H1 (cell line): ENCODE results near the gene ENTPD1. TPM values are rescaled to one million over a fixed set of nuclear protein-coding genes. Genes with fewer than 3 reads are reported as not detected.

Experiments used
- CTCF ChIA-PET: fragments of 300-600 bp; sonication (Branson Sonifier 250); formaldehyde crosslinking; loops from one replicate; lab custom pipeline; 2021; ENCODE audit not compliant: partially characterized antibody; lab: Charles Lee
- POLR2A ChIA-PET: fragments of 300-600 bp; sonication (Branson Sonifier 250); formaldehyde crosslinking; loops from one replicate; lab custom pipeline; 2021; ENCODE audit warnings: inconsistent platforms; ENCODE audit not compliant: partially characterized antibody; lab: Charles Lee
- DNase-seq, 2 experiments: peaks; one replicate each; pipeline versions ENCODE4 v3.0.0 to v3.0.0-alpha.2; 2010 to 2022; ENCODE audit warnings: low spot score in 2 of 2, low read depth in 1 of 2, mixed read lengths in 1 of 2
- FAIRE-seq: peaks from 2 replicates; lab custom pipeline; 2011; peaks lifted over from hg19 to GRCh38; lab: Jason Lieb, UNC
- H2AFZ ChIP-seq: 2 replicates; pipeline ENCODE4 v1.8.1; 2012; ENCODE audit warnings: low read length, inconsistent platforms
- H2AK5ac ChIP-seq: 2 replicates; pipeline ENCODE4 v1.6.1; 2013; ENCODE audit warnings: low read depth, low read length
- H2BK120ac ChIP-seq: replicated peaks from 2 replicates; pipeline ENCODE3; 2013; ENCODE audit warnings: low read depth, low read length, inconsistent platforms
- H2BK12ac ChIP-seq: 2 replicates; pipeline ENCODE4 v1.6.1; 2013; ENCODE audit warnings: low read depth, low read length
- H2BK15ac ChIP-seq: 2 replicates; pipeline ENCODE4 v1.6.1; 2013; ENCODE audit warnings: low read length
- H2BK20ac ChIP-seq: 2 replicates; pipeline ENCODE4 v1.6.1; 2013; ENCODE audit warnings: low read length
- H2BK5ac ChIP-seq: 2 replicates; pipeline ENCODE4 v1.6.1; 2013; ENCODE audit warnings: low read depth, low read length
- H3K14ac ChIP-seq: 2 replicates; pipeline ENCODE4 v1.6.1; 2013; ENCODE audit warnings: inconsistent platforms; ENCODE audit not compliant: insufficient read length
- H3K18ac ChIP-seq: 2 replicates; pipeline ENCODE4 v1.6.1; 2013; ENCODE audit warnings: low read length; ENCODE audit errors: extremely low read depth
- H3K23ac ChIP-seq: 2 replicates; pipeline ENCODE4 v1.6.1; 2013; ENCODE audit warnings: inconsistent platforms; ENCODE audit not compliant: insufficient read length
- H3K23me2 ChIP-seq: 2 replicates; pipeline ENCODE4 v1.6.1; 2013; ENCODE audit warnings: low read depth, low read length
- H3K27ac ChIP-seq: 2 replicates; pipeline ENCODE4 v1.6.1; 2011; ENCODE audit warnings: low read depth, low read length, inconsistent platforms
- H3K27me3 ChIP-seq, 4 experiments: replicated peaks in 1 of 4; 1 replicate in 1 of 4; 2 replicates in 3 of 4; pipeline versions ENCODE4 v1.6.1 to v1.8.1; 2011 to 2013; ENCODE audit warnings: low read length in 3 of 4, mild to moderate bottlenecking in 3 of 4, inconsistent platforms in 2 of 4, mixed read lengths in 2 of 4, moderate library complexity in 1 of 4; ENCODE audit not compliant: control insufficient read depth in 3 of 4, insufficient read depth in 3 of 4; ENCODE audit errors: extremely low read depth in 1 of 4
- H3K36me3 ChIP-seq, 4 experiments: 2 replicates each; pipeline versions ENCODE4 v1.6.1 to v1.8.1; 2011 to 2013; ENCODE audit warnings: mild to moderate bottlenecking in 4 of 4, low read length in 3 of 4, moderate library complexity in 2 of 4, control low read depth in 1 of 4, inconsistent platforms in 1 of 4; ENCODE audit not compliant: insufficient read depth in 4 of 4, control insufficient read depth in 2 of 4
- H3K4ac ChIP-seq: replicated peaks from 2 replicates; pipeline ENCODE3; 2013; ENCODE audit warnings: low read length, low read depth, mixed read lengths, inconsistent platforms; ENCODE audit not compliant: insufficient read length
- H3K4me1 ChIP-seq, 4 experiments: replicated peaks in 1 of 4; 1 replicate in 1 of 4; 2 replicates in 3 of 4; pipeline versions ENCODE4 v1.6.1 to v1.8.1; 2011 to 2013; ENCODE audit warnings: low read length in 3 of 4, inconsistent platforms in 2 of 4, mixed read lengths in 1 of 4; ENCODE audit not compliant: insufficient read depth in 4 of 4, control insufficient read depth in 3 of 4
- H3K4me2 ChIP-seq, 2 experiments: 2 replicates each; pipeline versions ENCODE4 v1.6.1 to v1.8.1; 2011 to 2013; ENCODE audit warnings: low read depth in 2 of 2, low read length in 2 of 2, control low read depth in 1 of 2, inconsistent platforms in 1 of 2, mild to moderate bottlenecking in 1 of 2; ENCODE audit not compliant: insufficient read depth in 1 of 2
- H3K4me3 ChIP-seq, 4 experiments: fragments of 200-600, 300-600 bp in 1 of 4; sonication (generic), shearing (Covaris generic), sonication (Bioruptor Twin) in 1 of 4; 2 replicates each; pipeline versions ENCODE4 v1.5.1 to v1.8.1; 2011 to 2016; ENCODE audit warnings: low read length in 4 of 4, low read depth in 3 of 4, control low read depth in 2 of 4, inconsistent platforms in 2 of 4, mild to moderate bottlenecking in 2 of 4, mixed read lengths in 1 of 4, moderate library complexity in 1 of 4; ENCODE audit not compliant: insufficient read depth in 2 of 4; ENCODE audit errors: extremely low read depth in 1 of 4
- H3K56ac ChIP-seq: replicated peaks from 2 replicates; pipeline ENCODE3; 2013; ENCODE audit warnings: low read depth, mild to moderate bottlenecking, mixed read lengths, low read length, inconsistent platforms; ENCODE audit not compliant: insufficient read length
- H3K79me1 ChIP-seq: 2 replicates; pipeline ENCODE4 v1.6.1; 2013; ENCODE audit warnings: low read depth, low read length, control low read depth
- H3K79me2 ChIP-seq, 2 experiments: 2 replicates each; pipeline versions ENCODE4 v1.6.1 to v1.8.1; 2012 to 2013; ENCODE audit warnings: low read length in 2 of 2, mild to moderate bottlenecking in 2 of 2, inconsistent platforms in 1 of 2; ENCODE audit not compliant: insufficient read depth in 2 of 2, control insufficient read depth in 1 of 2
- H3K9ac ChIP-seq, 4 experiments: replicated peaks in 1 of 4; 1 replicate in 1 of 4; 2 replicates in 3 of 4; pipeline versions ENCODE4 v1.6.1 to v1.8.1; 2011 to 2013; ENCODE audit warnings: low read depth in 3 of 4, low read length in 3 of 4, control low read depth in 2 of 4, mild to moderate bottlenecking in 2 of 4, moderate library complexity in 2 of 4, inconsistent platforms in 1 of 4; ENCODE audit errors: extremely low read depth in 1 of 4
- H3K9me3 ChIP-seq, 2 experiments: 2 replicates each; pipeline versions ENCODE4 v1.6.1 to v1.8.1; 2012 to 2013; ENCODE audit warnings: mild to moderate bottlenecking in 2 of 2, moderate library complexity in 2 of 2, control low read depth in 1 of 2, inconsistent platforms in 1 of 2, low read depth in 1 of 2, low read length in 1 of 2, mixed read lengths in 1 of 2; ENCODE audit not compliant: insufficient read depth in 2 of 2
- H4K20me1 ChIP-seq, 2 experiments: replicated peaks in 1 of 2; 2 replicates each; pipeline versions ENCODE3 to v1.8.1; 2011 to 2013; ENCODE audit warnings: inconsistent platforms in 2 of 2, low read length in 2 of 2, mild to moderate bottlenecking in 1 of 2; ENCODE audit not compliant: insufficient read depth in 2 of 2, control insufficient read depth in 1 of 2
- H4K5ac ChIP-seq: 2 replicates; pipeline ENCODE4 v1.6.1; 2013; ENCODE audit warnings: low read length, low read depth, mixed read lengths, inconsistent platforms; ENCODE audit not compliant: insufficient read length
- H4K8ac ChIP-seq: 2 replicates; pipeline ENCODE4 v1.8.0; 2013; ENCODE audit warnings: mild to moderate bottlenecking, moderate library complexity, low read length, inconsistent platforms; ENCODE audit not compliant: insufficient read depth; ENCODE audit errors: extremely low read depth
- H4K91ac ChIP-seq: replicated peaks from 2 replicates; pipeline ENCODE3; 2013; ENCODE audit warnings: low read length, mixed read lengths, inconsistent platforms; ENCODE audit not compliant: insufficient read length
- CBX8 ChIP-seq: fragments of 300-800, 300-1000 bp; sonication (generic); IDR thresholded peaks from 2 replicates; pipeline ENCODE4 v1.7.1; 2016; ENCODE audit warnings: low read depth, low read length, borderline replicate concordance
- CEBPB ChIP-seq: IDR thresholded peaks from 2 replicates; pipeline ENCODE4 v1.6.1; 2012; ENCODE audit warnings: low read depth, low read length
- EGR1 ChIP-seq: IDR thresholded peaks from 2 replicates; pipeline ENCODE4 v1.6.1; 2011; ENCODE audit warnings: low read depth, low read length, borderline replicate concordance
- JUN ChIP-seq: IDR thresholded peaks from 2 replicates; pipeline ENCODE4 v1.6.1; 2011; ENCODE audit warnings: low read depth, mild to moderate bottlenecking, improper control_type of control experiment, low read length
- KDM1A ChIP-seq: fragments of 200-600, 300-600 bp; sonication (generic); IDR thresholded peaks from 2 replicates; pipeline ENCODE4 v1.7.1; 2016; ENCODE audit warnings: mild to moderate bottlenecking, low read length, borderline replicate concordance
- SIX5 ChIP-seq: IDR thresholded peaks from 2 replicates; pipeline ENCODE4 v1.6.1; 2011; ENCODE audit warnings: mild to moderate bottlenecking, low read depth, low read length
- SUZ12 ChIP-seq: fragments of 200-600 bp; sonication (generic); IDR thresholded peaks from 2 replicates; pipeline ENCODE4 v1.6.1; 2012; ENCODE audit warnings: mild to moderate bottlenecking, inconsistent platforms, low read length, moderate library complexity, mixed read lengths
- TAF1 ChIP-seq: IDR thresholded peaks from 2 replicates; pipeline ENCODE4 v1.6.1; 2011; ENCODE audit warnings: mild to moderate bottlenecking, low read depth, low read length
- TCF12 ChIP-seq: IDR thresholded peaks from 2 replicates; pipeline ENCODE4 v1.6.1; 2011; ENCODE audit warnings: low read depth, mild to moderate bottlenecking, low read length
- TEAD4 ChIP-seq: IDR thresholded peaks from 2 replicates; pipeline ENCODE4 v1.6.1; 2012; ENCODE audit warnings: low read depth, low read length, inconsistent platforms, mixed read lengths
- WGBS, 2 experiments: shearing (Covaris generic) in 1 of 2; methylation state at CpG; one replicate each; pipeline versions ENCODE4 v1.1.6 to v1.1.7; 2013 to 2015; ENCODE audit warnings: low lambda C conversion rate in 2 of 2, mixed read lengths in 2 of 2, inconsistent platforms in 1 of 2, low coverage in 1 of 2, missing lambda C conversion rate in 1 of 2; ENCODE audit not compliant: insufficient replicate concordance in 2 of 2, insufficient coverage in 1 of 2, insufficient read length in 1 of 2; ENCODE audit errors: extremely low coverage in 1 of 2, missing lambda C conversion rate in 1 of 2; 5-methylcytosine and 5-hydroxymethylcytosine counted together
- polyA plus RNA-seq, 7 experiments: library from polyadenylated mRNA; depleted of rRNA in 3 of 7; stranded (reverse) in 5 of 7; unstranded in 2 of 7; fragments of >200 nt in 5 of 7; fragments of 200-250 nt in 2 of 7; gene quantifications; 1 replicate in 5 of 7; 2 replicates in 1 of 7; 4 replicates in 1 of 7; pipeline versions ENCODE4 v1.2.1 to v1.2.3, GENCODE V29; 2011 to 2013; ENCODE audit warnings: missing spikeins in 2 of 7, mixed read lengths in 2 of 7
- total RNA-seq: library from RNA; stranded (reverse); fragmentation: NEBNext Ultra II Directional; extraction: Animal tissue kit (Norgen Biotek cat#: 25700); gene quantifications from 2 replicates; pipeline ENCODE4 v1.2.1, GENCODE V29; 2021
- TF ChIP-seq, protein P1 (sequence below): IDR thresholded peaks from 2 replicates; pipeline ENCODE4 v1.6.1; 2011; ENCODE audit warnings: low read depth, mild to moderate bottlenecking, low read length; ENCODE audit not compliant: insufficient read depth

The ENTPD1 gene
- total and polyA plus RNA-seq, 2 of the 8 experiments (the other 6 are each of a cell fraction or from before 2014, with no cell fraction given) = 2.2 to 2.5 TPM

DNA sequence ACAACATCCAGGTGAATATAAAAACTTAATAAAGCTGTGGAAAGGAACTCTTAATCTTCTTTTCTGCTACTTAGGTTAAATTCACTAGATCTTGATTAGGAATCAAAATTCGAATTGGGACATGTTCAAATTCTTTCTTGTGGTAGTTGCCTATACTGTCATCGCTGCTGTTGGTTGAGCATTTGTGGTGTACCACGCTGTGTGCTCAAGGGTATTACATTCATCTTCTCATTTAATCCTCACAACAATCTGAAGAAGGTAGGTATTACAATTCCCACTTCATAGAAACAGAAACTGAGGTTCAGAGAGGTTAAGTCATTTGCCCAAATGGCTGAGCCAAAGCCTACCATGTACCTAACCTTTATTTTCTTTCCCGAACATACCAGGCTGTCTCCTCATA lies 111.9 kb downstream of the ENTPD1 start:
- Histone ChIP-seq H3K14ac (no peak overlapping the region), H3K18ac (no peak overlapping the region), H3K4me2 (no peak overlapping the region), H2BK15ac (no peak overlapping the region), H2BK12ac (no peak overlapping the region), H3K9ac (no peak overlapping the region), H4K20me1 (no peaks in the 10 kb centered on the region), H3K79me1 (no peaks in the 10 kb centered on the region), H4K91ac (no peak overlapping the region), H3K4me1 (no peaks in the 10 kb centered on the region), H2BK120ac (no peak overlapping the region), H2BK5ac (no peak overlapping the region), H3K23me2 (no peaks in the 10 kb centered on the region), H3K23ac (no peak overlapping the region), H3K4ac (no peak overlapping the region), H3K79me2 (no peaks in the 10 kb centered on the region), H4K5ac (no peak overlapping the region), H3K36me3 (peaks cover 0 to 2% (median 0%) of the 10 kb centered on the region in 4 experiments; a peak in 1 of 8 replicates), H3K27me3 (no peaks in the 10 kb centered on the region), H3K9me3 (no peaks in the 10 kb centered on the region), H3K56ac (no peak overlapping the region), H2AK5ac (no peak overlapping the region), H4K8ac (no peak overlapping the region), H3K27ac (no peak overlapping the region), H3K4me3 (no peak overlapping the region), H2AFZ (no peak overlapping the region), H2BK20ac (no peak overlapping the region)
- FAIRE-seq (no peak), DNase-seq (no peak)
- 88% methylated on average over 4 of the region's 4 CpGs; no CpG with 5 or more reads in 1 of the 2 experiments for WGBS, 2 experiments
- ChIA-PET POLR2A (interaction anchor here (1.6 kb wide), 1 partner anchor 175 kb away, joined by 4 read pairs; the partner anchor contains the start of gene TCTN3), CTCF (interaction anchor here (1.1 to 5.7 kb wide), 3 partner anchors 174 to 193 kb away, joined by 3 to 63 read pairs (median 4); partner anchors contain the start of gene TCTN3)
- TF ChIP-seq TEAD4 (no peak), CBX8 (no peak), KDM1A (no peak), TCF12 (no peak), TAF1 (no peak), CEBPB (no peak), JUN (no peak), SUZ12 (no peak), SIX5 (no peak), EGR1 (no peak)
- TF ChIP-seq, protein P1, sequence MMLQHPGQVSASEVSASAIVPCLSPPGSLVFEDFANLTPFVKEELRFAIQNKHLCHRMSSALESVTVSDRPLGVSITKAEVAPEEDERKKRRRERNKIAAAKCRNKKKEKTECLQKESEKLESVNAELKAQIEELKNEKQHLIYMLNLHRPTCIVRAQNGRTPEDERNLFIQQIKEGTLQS = no peak
